Transverse colon (tissue), 4 donors: ENCODE results near the gene GBP6. TPM values are rescaled to one million over a fixed set of nuclear protein-coding genes. Genes with fewer than 3 reads are reported as not detected.
"Not testable (repeated sequence)": the region's sequence is repeated elsewhere in the genome, so short reads cannot be mapped to it uniquely, and the experiment has no call there.

Source experiments
- DNase-seq: peaks from one replicate; pipeline ENCODE4 v3.0.0-alpha.2; 2019
- H3K27ac ChIP-seq, 4 donors: fragments of 200-600 bp; sonication (generic); 2 replicates each; pipeline ENCODE4 v1.5.1; 2016 to 2018; ENCODE audit warnings: inconsistent platforms in 4 of 4
- H3K27me3 ChIP-seq: fragments of 200-600 bp; sonication (generic); 2 replicates; pipeline ENCODE4 v1.5.1; 2017; ENCODE audit warnings: inconsistent platforms
- H3K36me3 ChIP-seq, 4 donors: fragments of 200-600 bp; sonication (generic); 2 replicates each; pipeline ENCODE4 v1.5.1; 2017 to 2019; ENCODE audit warnings: inconsistent platforms in 4 of 4
- H3K4me1 ChIP-seq, 4 donors: fragments of 200-600 bp; sonication (generic); 2 replicates each; pipeline ENCODE4 v1.5.1; 2017 to 2020; ENCODE audit warnings: inconsistent platforms in 4 of 4
- H3K4me3 ChIP-seq, 4 donors: fragments of 200-600 bp; sonication (generic); 1 replicate in 1 of 4; 2 replicates in 3 of 4; pipeline versions ENCODE4 v1.5.1 to v1.6.1; 2017 to 2019; ENCODE audit warnings: inconsistent platforms in 4 of 4
- H3K9me3 ChIP-seq, 2 donors: fragments of 200-600 bp; sonication (generic); 2 replicates each; pipeline ENCODE4 v1.5.1; 2017 to 2019; ENCODE audit warnings: inconsistent platforms in 2 of 2
- EP300 ChIP-seq: sonication (generic); formaldehyde crosslinking; IDR thresholded peaks from one replicate; pipeline ENCODE4 v1.6.1; 2017; ENCODE audit warnings: antibody characterized with exemption, low read depth
- POLR2A ChIP-seq: fragments of 450-650 bp; IDR thresholded peaks from one replicate; pipeline ENCODE4 v1.6.1; 2016; ENCODE audit warnings: antibody characterized with exemption, mild to moderate bottlenecking, moderate library complexity
- POLR2AphosphoS5 ChIP-seq, 3 donors: sonication (generic); formaldehyde crosslinking; IDR thresholded peaks; one replicate each; pipeline ENCODE4 v1.6.1; 2016; ENCODE audit warnings: antibody characterized with exemption in 3 of 3
- WGBS, 2 donors: methylation state at CpG; one replicate each; pipeline ENCODE4 v1.1.5; 2018; ENCODE audit warnings: low coverage in 1 of 2; 5-methylcytosine and 5-hydroxymethylcytosine counted together
- in situ Hi-C, 4 donors: fragments of 200-750 bp; cut with MboI; loops; one replicate each; pipeline versions ENCODE4 v1.15.0 to v1.15.1; 2017; ENCODE audit warnings: low sequenced_read_pairs in 3 of 4, low pct_ligation_motif_present in 1 of 4, low pct_unique_long_range_greater_than_20kb in 1 of 4
- intact Hi-C: fragments of 100-400 bp; cut with DNase I; formaldehyde crosslinking; loops from one replicate; pipeline ENCODE4 v1.15.1; 2023; ENCODE audit warnings: low total_unique reads
- total RNA-seq, 4 donors: library from RNA; depleted of rRNA; stranded (reverse); fragments of >200 nt; gene quantifications; one replicate each; pipeline ENCODE4 v1.1.0, GENCODE V29; 2016
- TF ChIP-seq, protein P1 (sequence below), 5 experiments: fragments of 200-600 bp in 3 of 5; fragments of 450-650 bp in 2 of 5; sonication (generic) in 3 of 5; IDR thresholded peaks; 1 replicate in 2 of 5; 2 replicates in 3 of 5; pipeline ENCODE4 v1.5.1; 2016 to 2017; ENCODE audit warnings: antibody characterized with exemption in 5 of 5, inconsistent platforms in 3 of 5, mild to moderate bottlenecking in 2 of 5, moderate library complexity in 1 of 5

Gene GBP6
- total RNA-seq, 4 donors from 2014 or later, result not detected

DNA sequence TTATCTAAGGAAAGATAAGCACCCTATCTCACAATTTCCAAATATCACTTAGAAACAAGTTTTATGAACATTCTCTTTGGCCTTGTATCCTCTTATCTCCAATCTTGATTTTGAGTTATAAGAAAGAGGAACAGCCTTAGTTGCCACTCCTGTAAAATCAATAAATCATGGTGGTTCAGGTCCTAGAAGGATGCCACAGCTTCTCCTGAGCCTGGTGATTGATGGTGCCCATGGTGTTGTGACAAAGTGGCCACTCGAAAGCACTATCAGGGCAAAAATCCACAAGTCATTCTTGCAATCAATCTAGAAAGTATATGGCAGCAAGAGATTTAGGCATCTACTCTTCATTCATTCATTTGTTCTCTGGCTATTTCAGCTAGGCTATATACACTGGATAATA lies 27.8 kb downstream of the GBP6 start:
- Histone ChIP-seq H3K27me3 (no peaks in the 10 kb centered on the region), H3K27ac (no peak overlapping the region), H3K9me3 (no peaks in the 10 kb centered on the region), H3K36me3 (no peaks in the 10 kb centered on the region), H3K4me3 (no peak overlapping the region), H3K4me1 (no peaks in the 10 kb centered on the region)
- no peak for TF ChIP-seq POLR2A
- no peak for TF ChIP-seq POLR2AphosphoS5 (IDR thresholded peaks at IDR 0.05)
- TF ChIP-seq, protein P1, sequence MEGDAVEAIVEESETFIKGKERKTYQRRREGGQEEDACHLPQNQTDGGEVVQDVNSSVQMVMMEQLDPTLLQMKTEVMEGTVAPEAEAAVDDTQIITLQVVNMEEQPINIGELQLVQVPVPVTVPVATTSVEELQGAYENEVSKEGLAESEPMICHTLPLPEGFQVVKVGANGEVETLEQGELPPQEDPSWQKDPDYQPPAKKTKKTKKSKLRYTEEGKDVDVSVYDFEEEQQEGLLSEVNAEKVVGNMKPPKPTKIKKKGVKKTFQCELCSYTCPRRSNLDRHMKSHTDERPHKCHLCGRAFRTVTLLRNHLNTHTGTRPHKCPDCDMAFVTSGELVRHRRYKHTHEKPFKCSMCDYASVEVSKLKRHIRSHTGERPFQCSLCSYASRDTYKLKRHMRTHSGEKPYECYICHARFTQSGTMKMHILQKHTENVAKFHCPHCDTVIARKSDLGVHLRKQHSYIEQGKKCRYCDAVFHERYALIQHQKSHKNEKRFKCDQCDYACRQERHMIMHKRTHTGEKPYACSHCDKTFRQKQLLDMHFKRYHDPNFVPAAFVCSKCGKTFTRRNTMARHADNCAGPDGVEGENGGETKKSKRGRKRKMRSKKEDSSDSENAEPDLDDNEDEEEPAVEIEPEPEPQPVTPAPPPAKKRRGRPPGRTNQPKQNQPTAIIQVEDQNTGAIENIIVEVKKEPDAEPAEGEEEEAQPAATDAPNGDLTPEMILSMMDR (IDR thresholded peaks at IDR 0.05), result no peak
- TF ChIP-seq EP300, result no peak
- in situ Hi-C loops (no loop called here), intact Hi-C loops (no loop called here)
- 78% methylated on average over 1 of the region's 1 CpG; no CpG with 5 or more reads in 1 of the 2 donors for WGBS, 2 donors
- no peak for DNase-seq

DNA sequence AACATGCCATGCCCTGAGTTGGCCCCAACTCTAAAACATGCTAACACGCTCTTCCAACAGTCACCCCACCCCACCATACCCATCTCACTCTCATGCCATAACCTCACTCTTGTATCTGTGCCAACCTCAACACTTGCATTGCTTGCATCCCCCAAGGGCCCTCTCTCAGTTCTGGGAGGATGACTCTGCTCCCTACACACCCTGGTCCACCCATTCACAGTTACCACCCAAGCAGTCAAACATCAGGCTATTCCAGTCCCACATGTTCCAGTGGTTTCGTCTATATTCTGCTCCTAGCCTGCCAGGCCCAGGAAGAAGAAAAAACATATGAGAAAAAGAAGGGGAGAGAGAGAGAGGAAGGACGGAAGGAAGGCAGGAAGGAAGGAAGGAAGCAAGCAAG lies 31.0 kb downstream of the GBP6 start:
- H3K4me1 ChIP-seq, result no peaks in the 10 kb centered on the region
- no peak overlapping the region for H3K4me3 ChIP-seq
- no peak for DNase-seq
- intact Hi-C loops (no loop called here), in situ Hi-C loops (no loop called here)
- no peak overlapping the region for H3K27ac ChIP-seq
- WGBS, 2 donors, result 78% methylated on average over 3 of the region's 3 CpGs; no CpG with 5 or more reads in 1 of the 2 donors
- H3K36me3 ChIP-seq, result no peaks in the 10 kb centered on the region
- H3K9me3 ChIP-seq, result no peaks in the 10 kb centered on the region
- TF ChIP-seq POLR2AphosphoS5 (IDR thresholded peaks at IDR 0.05) (no peak), POLR2A (no peak), EP300 (no peak)
- TF ChIP-seq, protein P1 (IDR thresholded peaks at IDR 0.05), result no peak
- H3K27me3 ChIP-seq, result no peaks in the 10 kb centered on the region

DNA sequence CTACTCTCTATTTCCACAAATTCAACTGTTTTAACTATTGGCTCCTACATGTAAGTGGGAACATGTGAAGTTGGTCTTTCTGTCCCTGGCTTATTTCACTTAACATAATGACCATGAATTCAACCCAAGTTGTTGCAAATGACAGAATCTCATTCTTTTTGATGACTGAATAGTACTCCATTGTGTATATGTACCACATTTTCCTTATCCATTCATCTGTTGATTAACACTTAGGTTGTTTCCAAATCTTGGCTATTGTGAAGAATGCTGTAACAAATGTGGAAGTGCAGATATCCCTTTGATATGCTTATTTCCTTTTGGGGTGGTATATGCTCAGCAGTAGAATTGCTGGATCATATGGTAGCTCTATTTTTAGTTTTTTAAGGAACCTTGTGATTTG lies 33.0 kb downstream of the GBP6 start:
- H3K27ac ChIP-seq, result no peak overlapping the region
- no peaks in the 10 kb centered on the region for H3K4me1 ChIP-seq
- H3K27me3 ChIP-seq, result no peaks in the 10 kb centered on the region
- in situ Hi-C loops (no loop called here), intact Hi-C loops (no loop called here)
- H3K4me3 ChIP-seq, result no peak overlapping the region
- TF ChIP-seq EP300, result no peak
- H3K36me3 ChIP-seq, result no peaks in the 10 kb centered on the region
- no peak for DNase-seq
- no peaks in the 10 kb centered on the region for H3K9me3 ChIP-seq

DNA sequence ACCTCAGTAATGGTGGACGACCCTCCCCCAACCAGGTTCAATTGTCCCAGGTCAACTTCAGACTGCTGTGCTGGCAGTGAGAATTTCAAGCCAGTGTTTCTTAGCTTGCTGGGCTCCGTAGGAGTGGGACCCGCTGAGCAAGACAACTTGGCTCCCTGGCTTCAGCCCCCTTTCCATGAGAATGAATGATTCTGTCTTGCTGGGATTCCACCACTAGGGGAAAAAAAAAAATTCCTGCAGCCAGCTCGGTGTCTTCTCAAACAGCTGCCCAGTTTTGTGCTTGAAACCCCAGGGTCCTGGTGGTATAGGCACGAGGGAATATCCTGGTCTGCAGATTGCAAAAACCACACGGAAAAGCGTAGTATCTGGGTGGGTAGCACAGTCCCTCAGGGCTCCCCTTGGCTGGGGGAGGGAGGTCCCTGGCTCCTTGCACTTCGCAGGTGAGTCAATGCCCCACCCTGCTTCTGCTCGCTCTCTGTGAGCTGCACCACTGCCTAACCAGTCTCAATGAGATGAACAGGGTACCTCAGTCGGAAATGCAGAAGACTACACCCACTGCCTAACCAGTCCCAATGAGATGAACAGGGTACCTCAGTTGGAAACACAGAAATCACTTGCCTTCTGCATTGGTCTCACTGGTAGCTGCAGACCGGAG lies 41.5 kb downstream of the GBP6 start:
- WGBS, 2 donors, result 83% methylated on average over 11 of the region's 11 CpGs; no CpG with 5 or more reads in 1 of the 2 donors
- H3K4me1 ChIP-seq, result no peaks in the 10 kb centered on the region
- intact Hi-C loops, result no loop called here
- no peaks in the 10 kb centered on the region for H3K27me3 ChIP-seq
- H3K36me3 ChIP-seq, result no peaks in the 10 kb centered on the region
- TF ChIP-seq, protein P1 (IDR thresholded peaks at IDR 0.05), result no peak
- no peak for TF ChIP-seq POLR2AphosphoS5 (IDR thresholded peaks at IDR 0.05)
- no peak for TF ChIP-seq POLR2A
- no peak for TF ChIP-seq EP300
- in situ Hi-C loops, result no loop called here
- no peak overlapping the region for H3K4me3 ChIP-seq
- no peak overlapping the region for H3K27ac ChIP-seq
- H3K9me3 ChIP-seq, result no peaks in the 10 kb centered on the region
- no peak for DNase-seq

DNA sequence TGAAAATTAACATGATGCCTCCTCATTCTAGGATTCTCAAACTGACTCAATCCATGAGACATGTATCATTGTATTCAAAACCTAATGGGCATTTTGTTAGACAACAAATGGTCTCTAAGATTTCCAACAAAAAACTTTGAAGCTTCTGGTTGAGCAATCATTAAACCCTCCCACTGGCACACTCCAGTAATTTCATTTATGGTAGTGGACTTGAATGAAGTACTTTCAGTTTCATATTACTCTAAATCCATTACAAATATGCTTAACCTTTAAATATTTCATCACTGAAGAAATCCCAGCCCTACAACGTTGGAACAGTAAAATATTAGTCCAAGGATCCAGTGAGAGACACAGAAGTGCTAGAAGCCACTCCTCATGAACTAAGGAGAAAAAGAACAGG lies 43.5 kb downstream of the GBP6 start:
- in situ Hi-C loops (no loop called here), intact Hi-C loops (no loop called here)
- Histone ChIP-seq H3K4me1 (no peaks in the 10 kb centered on the region), H3K4me3 (peak overlapping the region in 2 of 4 donors; percentile 14 to 33), H3K36me3 (no peaks in the 10 kb centered on the region), H3K9me3 (no peaks in the 10 kb centered on the region), H3K27ac (peak overlapping the region; percentile 35 to 58 (median 41)), H3K27me3 (no peaks in the 10 kb centered on the region)
- TF ChIP-seq POLR2A (no peak), POLR2AphosphoS5 (IDR thresholded peaks at IDR 0.05) (no peak), EP300 (no peak)
- TF ChIP-seq, protein P1 (IDR thresholded peaks at IDR 0.05), result no peak
- 0% methylated on average over 1 of the region's 1 CpG; no CpG with 5 or more reads in 1 of the 2 donors for WGBS, 2 donors
- no peak for DNase-seq

DNA sequence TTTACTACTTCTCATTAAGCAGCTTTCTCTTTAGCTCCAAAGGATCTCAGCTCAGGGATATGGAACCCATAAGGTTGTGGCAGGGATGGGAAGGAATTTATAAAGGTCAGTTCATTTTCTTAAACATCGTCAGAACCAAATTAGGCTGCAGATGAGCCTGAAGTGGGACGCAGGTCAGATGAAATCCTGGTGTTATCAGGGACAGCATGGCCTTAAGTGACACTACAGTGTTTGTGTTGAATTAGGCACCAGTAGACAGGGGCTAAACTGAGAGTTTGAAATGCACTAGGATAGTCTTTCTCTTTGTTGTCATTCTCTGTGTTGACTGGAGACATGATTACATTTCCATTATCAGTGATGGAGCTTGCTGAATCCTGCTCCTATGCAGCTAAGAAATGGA lies 43.9 kb downstream of the GBP6 start:
- DNase-seq, H3K27me3 ChIP-seq, in situ Hi-C loops, H3K4me1 ChIP-seq, H3K36me3 ChIP-seq, H3K9me3 ChIP-seq, intact Hi-C loops: not testable (repeated sequence)
- WGBS, 2 donors, result 36 to 44% methylated on average over 2 of the region's 2 CpGs
- H3K4me3 ChIP-seq, result peak overlapping the region in 2 of 4 donors; percentile 14 to 33
- H3K27ac ChIP-seq, result peak overlapping the region; percentile 35 to 58 (median 41)
